ENCODE measurements around the gene ERCC1. TPM values are rescaled to one million over a fixed set of nuclear protein-coding genes. Genes with fewer than 3 reads are reported as not detected.

Gene ERCC1
- total RNA-seq, 1 experiment from 2014 or later, result 43.7 TPM

- peaks cover 31% of the 10 kb centered on the region for H3K27me3 Mint-ChIP-seq (ENCODE audit: low read depth)
- H3K4me1 Mint-ChIP-seq, result peaks cover 30% of the 10 kb centered on the region
- H3K9me3 Mint-ChIP-seq, result no peaks in the 10 kb centered on the region
- H3K4me3 Mint-ChIP-seq, result no peak overlapping the region; the same call in 1 of the 2 replicates
- ChIA-PET CTCF (interaction anchor here (0.5 to 5.9 kb wide), 31 partner anchors 11 to 223 kb away, joined by 3 to 67 read pairs (median 6); partner anchors contain the start of genes BLOC1S3, ERCC1, ERCC2 and FOSB), POLR2A (interaction anchor here (0.6 to 1.2 kb wide), 2 partner anchors 26 to 61 kb away, joined by 3 to 9 read pairs; partner anchors contain the start of gene KLC3)
- DNase-seq (ENCODE audit: low spot score), result no peak
- H3K27ac Mint-ChIP-seq, result no peak overlapping the region
- no peaks in the 10 kb centered on the region; the same call in 1 of the 2 replicates for H3K36me3 Mint-ChIP-seq
- no peak for ATAC-seq
- TF ChIP-seq ZNF396 (CRISPR knock-in tag; IDR thresholded peaks at IDR 0.05; ENCODE audit: borderline replicate concordance) (no peak), ZNF532 (CRISPR knock-in tag; IDR thresholded peaks at IDR 0.05; ENCODE audit: borderline replicate concordance) (no peak), CDX4 (CRISPR knock-in tag; IDR thresholded peaks at IDR 0.05; ENCODE audit: borderline replicate concordance) (no peak), JUN (CRISPR knock-in tag; IDR thresholded peaks at IDR 0.05) (no peak)
Observed at GRCh38 chr19:45401815-45402214, 21.9 kb downstream of the ERCC1 start.

GRCh38 chr19:45400192-45400591 lies 23.5 kb downstream of the ERCC1 start:
- ATAC-seq (no peak), DNase-seq (ENCODE audit: low spot score) (no peak)
- TF ChIP-seq AR (CRISPR knock-in tag; IDR thresholded peaks at IDR 0.05), result no peak
- TF ChIP-seq ARID4B (CRISPR knock-in tag; IDR thresholded peaks at IDR 0.05; ENCODE audit: borderline replicate concordance), result no peak
- TF ChIP-seq ZNF232 (CRISPR knock-in tag; IDR thresholded peaks at IDR 0.05), result no peak
- no peak for TF ChIP-seq AFF4 (CRISPR knock-in tag; IDR thresholded peaks at IDR 0.05; ENCODE audit: borderline replicate concordance)
- no peak for TF ChIP-seq ZNF317 (CRISPR knock-in tag; IDR thresholded peaks at IDR 0.05; ENCODE audit: borderline replicate concordance, low read depth)
- TF ChIP-seq E2F1 (CRISPR knock-in tag; IDR thresholded peaks at IDR 0.05), result no peak
- TF ChIP-seq ZBTB21 (CRISPR knock-in tag; IDR thresholded peaks at IDR 0.05; ENCODE audit: borderline replicate concordance), result no peak
- no peak for TF ChIP-seq PRRX2 (CRISPR knock-in tag; IDR thresholded peaks at IDR 0.05)
- no peak overlapping the region for H3K27ac Mint-ChIP-seq
- ChIA-PET CTCF (interaction anchor here (1.4 to 5.9 kb wide), 5 partner anchors 9 to 86 kb away, joined by 3 to 67 read pairs (median 35); no protein-coding TSS in a partner anchor), POLR2A (no interaction called here)
- H3K4me3 Mint-ChIP-seq, result no peak overlapping the region
- H3K4me1 Mint-ChIP-seq, result peaks cover 32% of the 10 kb centered on the region
- no peaks in the 10 kb centered on the region; the same call in 1 of the 2 replicates for H3K36me3 Mint-ChIP-seq
- no peaks in the 10 kb centered on the region for H3K9me3 Mint-ChIP-seq
- peaks cover 42% of the 10 kb centered on the region for H3K27me3 Mint-ChIP-seq (ENCODE audit: low read depth)

Data from WTC11 (cell line).